Heart left ventricle (tissue), 16 donors: ENCODE data around the gene NCAPH2. TPM values are rescaled to one million over a fixed set of nuclear protein-coding genes. Genes with fewer than 3 reads are reported as not detected.

ENCODE experiments used
- ATAC-seq, 4 donors: fragments of 200-7000 bp; cut with Tn5 transposase; one replicate each; pipeline ENCODE4 v1.9.1; 2020 to 2022; ENCODE audit warnings: moderate library complexity in 4 of 4, mild to moderate bottlenecking in 3 of 4, moderate number of reproducible peaks in 1 of 4
- DNase-seq, 5 donors: peaks; one replicate each; pipeline ENCODE4 v3.0.0-alpha.2; 2020
- H3K27ac ChIP-seq, 12 donors: fragments of 200-600 bp; sonication (generic) in 4 of 12; one replicate each; pipeline versions ENCODE4 v1.5.0 to v1.8.0; 2016 to 2022; ENCODE audit warnings: mild to moderate bottlenecking in 2 of 12
- H3K27me3 ChIP-seq, 9 donors: fragments of 200-600 bp; sonication (generic) in 2 of 9; one replicate each; pipeline versions ENCODE4 v1.5.1 to v1.8.0; 2016 to 2022; ENCODE audit warnings: mild to moderate bottlenecking in 3 of 9
- H3K36me3 ChIP-seq, 9 donors: fragments of 200-600 bp; sonication (generic) in 2 of 9; one replicate each; pipeline versions ENCODE4 v1.5.0 to v1.8.0; 2018 to 2022; ENCODE audit warnings: mild to moderate bottlenecking in 2 of 9
- H3K4me1 ChIP-seq, 12 donors: fragments of 200-600 bp; sonication (generic) in 4 of 12; one replicate each; pipeline versions ENCODE4 v1.5.0 to v1.8.0; 2016 to 2022; ENCODE audit warnings: mild to moderate bottlenecking in 3 of 12
- H3K4me3 ChIP-seq, 12 donors: fragments of 200-600 bp; sonication (generic) in 4 of 12; one replicate each; pipeline versions ENCODE4 v1.5.0 to v1.8.0; 2017 to 2022; ENCODE audit warnings: mild to moderate bottlenecking in 9 of 12, moderate library complexity in 4 of 12
- H3K9me3 ChIP-seq, 12 donors: fragments of 200-600 bp; sonication (generic) in 4 of 12; one replicate each; pipeline versions ENCODE4 v1.5.0 to v1.8.0; 2016 to 2022; ENCODE audit warnings: mild to moderate bottlenecking in 1 of 12
- POLR2A ChIP-seq, 2 donors: fragments of 450-650 bp; IDR thresholded peaks; one replicate each; pipeline ENCODE4 v1.6.1; 2017; ENCODE audit warnings: antibody characterized with exemption in 2 of 2, mild to moderate bottlenecking in 2 of 2, moderate library complexity in 2 of 2
- WGBS, 4 donors: extraction: QIAGEN DNeasy Blood & Tissue Kit in 2 of 4; methylation state at CpG; one replicate each; pipeline versions ENCODE4 v1.1.5 to v1.1.7; 2013 to 2018; 5-methylcytosine and 5-hydroxymethylcytosine counted together
- intact Hi-C, 10 donors: fragments of 100-400 bp; cut with DNase I; formaldehyde crosslinking; loops; one replicate each; pipeline versions ENCODE4 v1.11.1 to v1.14.2; 2022
- polyA plus RNA-seq, 2 donors: library from polyadenylated mRNA; stranded (reverse); fragments of 200-250 nt; gene quantifications; one replicate each; pipeline ENCODE4 v1.2.3, GENCODE V29; 2013
- total RNA-seq, 9 donors: library from RNA; depleted of rRNA in 2 of 9; stranded (reverse); fragments of >200 nt in 2 of 9; fragmentation: NEBNext Ultra II Directional in 3 of 9; extraction: Animal tissue kit (Norgen Biotek cat#: 25700) in 3 of 9; gene quantifications; one replicate each; pipeline versions ENCODE4 v1.1.0 to v1.2.4, GENCODE V29; 2016 to 2023
- TF ChIP-seq, protein P1 (sequence below), 12 donors: fragments of 200-600 bp; sonication (generic) in 4 of 12; IDR thresholded peaks; one replicate each; pipeline versions ENCODE4 v1.5.0 to v1.8.0; 2018 to 2022; ENCODE audit warnings: antibody characterized with exemption in 12 of 12, mild to moderate bottlenecking in 5 of 12
- donor health status: ischemic (EF 13 %, LVEDD 7.1; RV severe dilation, severe dysfunction).
- donor health status: healthy with polysubstance abuse.
- donor health status: DM: no; HTN: yes; CAD: no.
- donor health status: DM: no; HTN: no; CAD: no.
- donor health status: ischemic (EF 25% LVEDD 6.9; RV normal size, moderate dysfunction).
- donor health status: ischemic (EF 25% LVEDD 5.7; RV mildly dilated, moderate dysfunction).
- donor health status: healthy.
- donor health status: DM: yes; HTN: yes; CAD: no.
- donor health status: ischemic (EF 35%, LVEDD 5.7; RV mildly dilated, moderate dysfunction).
- donor health status: nonischemic (EF 11% LVEDD 7.7; RV severe dilation, severe dysfunction).
- donor health status: DM: yes; HTN: yes; CAD: no.
- donor health status: PGD.
- donor health status: ischemic (EF 29% LVEDD 5.4; RV normal size, mild dysfunction).
- donor health status: nonischemic (EF 23%, LVEDD 6.1; RV moderate dilation, normal function).

Gene NCAPH2
- total and polyA plus RNA-seq, 11 donors, result 24.7 to 43.3 (median 28.1) TPM

DNA sequence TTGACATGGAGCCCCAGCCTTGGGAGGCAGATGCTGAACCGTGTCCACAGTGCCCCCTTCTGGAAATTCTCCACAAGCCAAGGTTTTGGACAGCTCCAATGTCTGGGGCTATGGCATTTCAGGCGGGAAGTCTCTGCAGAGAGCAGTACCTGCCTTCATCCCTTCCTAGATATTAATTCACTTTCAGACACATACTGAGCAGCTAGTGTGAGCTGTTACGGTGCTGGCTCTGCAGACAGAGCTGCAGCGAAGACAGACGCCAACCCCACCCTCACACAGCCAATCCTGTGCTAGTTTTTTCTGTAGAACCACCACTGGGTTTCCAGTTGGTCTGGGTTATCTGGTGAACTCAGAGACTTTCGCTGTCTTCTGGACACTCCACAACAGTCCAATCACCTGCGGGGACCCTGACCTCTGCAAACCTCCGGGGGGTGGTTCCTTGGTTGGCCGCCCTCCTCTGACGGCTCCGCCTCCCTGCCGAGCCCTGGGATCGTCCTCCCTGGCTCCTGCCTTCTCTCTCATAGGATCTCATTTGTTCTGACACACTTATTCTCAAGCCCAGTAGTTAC lies 9.6 kb upstream of the NCAPH2 start:
- intact Hi-C loops, result loop anchor here in 4 of 10 donors (5.0 to 10.0 kb wide), 3 partner anchors 64 to 254 kb away; partner anchors contain the start of genes TUBGCP6 (in 2 of the 4) and HDAC10 (in 1 of the 4)
- DNase-seq (peak in 1 of 5 donors; percentile 60), ATAC-seq (peak; percentile 49 to 86 (median 78))
- peaks cover 0 to 15% (median 13%) of the 10 kb centered on the region in 9 donors for H3K36me3 ChIP-seq
- no peaks in the 10 kb centered on the region for H3K9me3 ChIP-seq
- H3K27me3 ChIP-seq, result no peaks in the 10 kb centered on the region
- 7 to 24% (median 17%) methylated on average over 9 to 13 of the region's 13 CpGs for WGBS, 4 donors
- no peak overlapping the region for H3K27ac ChIP-seq
- H3K4me1 ChIP-seq, result peaks cover 0 to 6% (median 0%) of the 10 kb centered on the region in 12 donors
- TF ChIP-seq, protein P1, sequence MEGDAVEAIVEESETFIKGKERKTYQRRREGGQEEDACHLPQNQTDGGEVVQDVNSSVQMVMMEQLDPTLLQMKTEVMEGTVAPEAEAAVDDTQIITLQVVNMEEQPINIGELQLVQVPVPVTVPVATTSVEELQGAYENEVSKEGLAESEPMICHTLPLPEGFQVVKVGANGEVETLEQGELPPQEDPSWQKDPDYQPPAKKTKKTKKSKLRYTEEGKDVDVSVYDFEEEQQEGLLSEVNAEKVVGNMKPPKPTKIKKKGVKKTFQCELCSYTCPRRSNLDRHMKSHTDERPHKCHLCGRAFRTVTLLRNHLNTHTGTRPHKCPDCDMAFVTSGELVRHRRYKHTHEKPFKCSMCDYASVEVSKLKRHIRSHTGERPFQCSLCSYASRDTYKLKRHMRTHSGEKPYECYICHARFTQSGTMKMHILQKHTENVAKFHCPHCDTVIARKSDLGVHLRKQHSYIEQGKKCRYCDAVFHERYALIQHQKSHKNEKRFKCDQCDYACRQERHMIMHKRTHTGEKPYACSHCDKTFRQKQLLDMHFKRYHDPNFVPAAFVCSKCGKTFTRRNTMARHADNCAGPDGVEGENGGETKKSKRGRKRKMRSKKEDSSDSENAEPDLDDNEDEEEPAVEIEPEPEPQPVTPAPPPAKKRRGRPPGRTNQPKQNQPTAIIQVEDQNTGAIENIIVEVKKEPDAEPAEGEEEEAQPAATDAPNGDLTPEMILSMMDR (IDR thresholded peaks at IDR 0.05), result peak; percentile 34 to 69 (median 55)
- no peak for TF ChIP-seq POLR2A (IDR thresholded peaks at IDR 0.05)
- no peak overlapping the region for H3K4me3 ChIP-seq

DNA sequence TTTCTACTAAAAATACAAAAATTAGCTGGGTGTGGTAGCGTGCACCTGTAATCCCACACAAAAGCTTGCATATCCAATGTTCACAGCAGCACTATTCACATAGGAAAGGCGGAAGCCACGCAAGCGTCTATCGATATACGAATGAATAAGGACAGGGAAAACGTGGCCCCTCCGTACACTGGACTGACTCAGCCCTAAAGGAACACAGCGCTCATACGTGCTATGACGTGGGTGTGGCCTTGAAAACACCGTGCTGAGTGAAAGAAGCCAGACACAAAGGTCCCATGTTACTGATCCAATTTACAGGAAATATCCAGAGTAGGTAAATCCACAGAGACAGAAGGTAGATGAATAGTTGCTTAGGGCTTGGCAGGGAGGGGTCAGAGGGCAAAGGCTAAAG lies 7.6 kb upstream of the NCAPH2 start:
- ATAC-seq (no peak), DNase-seq (no peak)
- no peak overlapping the region for H3K4me3 ChIP-seq
- peaks cover 0 to 6% (median 0%) of the 10 kb centered on the region in 12 donors for H3K4me1 ChIP-seq
- intact Hi-C loops, result loop anchor here in 3 of 10 donors (10.0 kb wide), 2 partner anchors 246 to 256 kb away; partner anchors contain the start of genes HDAC10 (in 2 of the 3) and TUBGCP6 (in 1 of the 3)
- H3K9me3 ChIP-seq, result no peaks in the 10 kb centered on the region
- no peak for TF ChIP-seq POLR2A (IDR thresholded peaks at IDR 0.05)
- TF ChIP-seq, protein P1 (IDR thresholded peaks at IDR 0.05), result no peak
- no peak overlapping the region for H3K27ac ChIP-seq
- WGBS, 4 donors, result 82 to 93% (median 90%) methylated on average over 12 of the region's 12 CpGs
- peaks cover 0 to 32% (median 24%) of the 10 kb centered on the region in 9 donors for H3K36me3 ChIP-seq
- H3K27me3 ChIP-seq, result no peaks in the 10 kb centered on the region

DNA sequence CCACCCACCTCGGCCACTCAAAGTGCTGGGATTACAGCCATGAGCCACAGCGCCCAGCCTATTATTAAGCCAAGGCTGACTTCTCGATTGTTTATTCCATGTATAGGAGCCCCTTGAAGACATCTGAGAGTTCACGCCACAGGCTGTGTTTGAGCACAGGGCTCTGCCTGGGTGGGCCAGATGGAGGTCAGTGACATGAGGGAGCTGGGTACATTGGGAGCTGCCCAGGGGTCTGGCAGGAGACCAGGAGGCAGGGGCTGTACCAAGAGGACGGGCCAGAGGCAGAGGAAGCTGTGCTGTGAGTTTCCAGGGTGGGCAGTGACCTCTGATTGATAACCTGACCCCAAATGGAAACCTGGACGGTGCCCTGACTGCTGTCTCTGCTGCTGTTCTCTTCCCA lies 5.9 kb upstream of the NCAPH2 start:
- H3K36me3 ChIP-seq, result peaks cover 0 to 38% (median 29%) of the 10 kb centered on the region in 9 donors
- H3K4me3 ChIP-seq, result no peak overlapping the region
- H3K27ac ChIP-seq, result no peak overlapping the region
- no peaks in the 10 kb centered on the region for H3K9me3 ChIP-seq
- peak in 1 of 5 donors; percentile 13 for DNase-seq
- WGBS, 4 donors, result 83 to 96% (median 90%) methylated on average over 6 of the region's 6 CpGs
- intact Hi-C loops, result loop anchor here in 3 of 10 donors (10.0 kb wide), 2 partner anchors 247 to 257 kb away; partner anchors contain the start of genes HDAC10 (in 2 of the 3) and TUBGCP6 (in 1 of the 3)
- peaks cover 4 to 19% (median 12%) of the 10 kb centered on the region in 12 donors for H3K4me1 ChIP-seq
- TF ChIP-seq, protein P1 (IDR thresholded peaks at IDR 0.05), result no peak
- TF ChIP-seq POLR2A (IDR thresholded peaks at IDR 0.05), result no peak
- ATAC-seq, result no peak
- no peaks in the 10 kb centered on the region for H3K27me3 ChIP-seq
